Thyroid gland (tissue), 4 donors: ENCODE measurements around the gene IGF2BP3. TPM values are rescaled to one million over a fixed set of nuclear protein-coding genes. Genes with fewer than 3 reads are reported as not detected.

ENCODE experiments used
- DNase-seq, 2 donors: peaks; one replicate each; pipeline ENCODE4 v3.0.0-alpha.2; 2019
- H3K27ac ChIP-seq, 3 donors: fragments of 200-600 bp; sonication (generic); 1 replicate in 2 of 3; 2 replicates in 1 of 3; pipeline ENCODE4 v1.5.1; 2016 to 2019; ENCODE audit warnings: mild to moderate bottlenecking in 1 of 3, moderate library complexity in 1 of 3
- H3K27me3 ChIP-seq: fragments of 200-600 bp; sonication (generic); one replicate; pipeline ENCODE4 v1.5.1; 2019
- H3K36me3 ChIP-seq, 2 donors: fragments of 200-600 bp; sonication (generic); one replicate each; pipeline ENCODE4 v1.5.1; 2016 to 2019
- H3K4me1 ChIP-seq, 2 donors: fragments of 200-600 bp; sonication (generic); one replicate each; pipeline ENCODE4 v1.5.1; 2017 to 2019
- H3K4me3 ChIP-seq, 3 donors: fragments of 200-600 bp; sonication (generic); replicated peaks in 1 of 3; 1 replicate in 2 of 3; 2 replicates in 1 of 3; pipeline ENCODE4 v1.5.1; 2016; ENCODE audit warnings: mild to moderate bottlenecking in 1 of 3
- H3K9me3 ChIP-seq: fragments of 200-600 bp; sonication (generic); one replicate; pipeline ENCODE4 v1.5.1; 2017
- POLR2A ChIP-seq, 2 donors: fragments of 450-650 bp; IDR thresholded peaks; one replicate each; pipeline ENCODE4 v1.6.1; 2017; ENCODE audit warnings: antibody characterized with exemption in 2 of 2, mild to moderate bottlenecking in 2 of 2, moderate library complexity in 1 of 2
- WGBS, 2 donors: methylation state at CpG; one replicate each; pipeline ENCODE4 v1.1.5; 2017; 5-methylcytosine and 5-hydroxymethylcytosine counted together
- intact Hi-C: fragments of 100-400 bp; cut with DNase I; formaldehyde crosslinking; loops from one replicate; pipeline ENCODE4 v1.15.1; 2023
- total RNA-seq, 4 donors: library from RNA; depleted of rRNA; stranded (reverse); fragments of >200 nt; gene quantifications; one replicate each; pipeline ENCODE4 v1.2.3, GENCODE V29; 2016
- TF ChIP-seq, protein P1 (sequence below), 6 experiments: fragments of 200-600 bp in 3 of 6; fragments of 450-650 bp in 3 of 6; sonication (generic) in 3 of 6; IDR thresholded peaks; one replicate each; pipeline ENCODE4 v1.5.1; 2016 to 2019; ENCODE audit warnings: antibody characterized with exemption in 6 of 6, mild to moderate bottlenecking in 2 of 6, inconsistent platforms in 1 of 6, moderate library complexity in 1 of 6

IGF2BP3 gene
- total RNA-seq, 4 donors from 2014 or later = 0.67 to 5.2 (median 3.4) TPM

DNA sequence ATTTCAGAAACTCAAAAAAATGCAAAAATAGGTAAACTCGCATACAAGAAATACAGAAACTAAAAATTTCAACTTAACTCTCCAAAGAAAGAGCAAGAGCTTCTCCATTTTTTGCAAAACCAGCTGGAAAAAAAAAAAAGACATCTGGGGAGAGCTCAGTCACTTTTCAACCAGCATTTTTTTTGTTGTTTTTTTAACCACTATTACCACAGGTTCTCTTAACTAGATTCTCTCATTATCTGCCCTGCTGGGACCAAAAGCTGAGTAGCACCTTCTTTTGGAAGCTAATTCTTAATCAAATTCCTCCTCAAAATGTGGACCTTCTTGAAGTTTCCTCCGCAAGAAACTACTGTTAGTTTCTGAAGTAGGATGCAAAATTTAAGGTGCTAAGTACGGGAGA is 14.2 kb downstream of the IGF2BP3 start:
- Histone ChIP-seq H3K9me3 (no peaks in the 10 kb centered on the region), H3K4me3 (no peak overlapping the region), H3K36me3 (no peaks in the 10 kb centered on the region), H3K27ac (no peak overlapping the region), H3K4me1 (no peaks in the 10 kb centered on the region), H3K27me3 (no peaks in the 10 kb centered on the region)
- TF ChIP-seq, protein P1, sequence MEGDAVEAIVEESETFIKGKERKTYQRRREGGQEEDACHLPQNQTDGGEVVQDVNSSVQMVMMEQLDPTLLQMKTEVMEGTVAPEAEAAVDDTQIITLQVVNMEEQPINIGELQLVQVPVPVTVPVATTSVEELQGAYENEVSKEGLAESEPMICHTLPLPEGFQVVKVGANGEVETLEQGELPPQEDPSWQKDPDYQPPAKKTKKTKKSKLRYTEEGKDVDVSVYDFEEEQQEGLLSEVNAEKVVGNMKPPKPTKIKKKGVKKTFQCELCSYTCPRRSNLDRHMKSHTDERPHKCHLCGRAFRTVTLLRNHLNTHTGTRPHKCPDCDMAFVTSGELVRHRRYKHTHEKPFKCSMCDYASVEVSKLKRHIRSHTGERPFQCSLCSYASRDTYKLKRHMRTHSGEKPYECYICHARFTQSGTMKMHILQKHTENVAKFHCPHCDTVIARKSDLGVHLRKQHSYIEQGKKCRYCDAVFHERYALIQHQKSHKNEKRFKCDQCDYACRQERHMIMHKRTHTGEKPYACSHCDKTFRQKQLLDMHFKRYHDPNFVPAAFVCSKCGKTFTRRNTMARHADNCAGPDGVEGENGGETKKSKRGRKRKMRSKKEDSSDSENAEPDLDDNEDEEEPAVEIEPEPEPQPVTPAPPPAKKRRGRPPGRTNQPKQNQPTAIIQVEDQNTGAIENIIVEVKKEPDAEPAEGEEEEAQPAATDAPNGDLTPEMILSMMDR (IDR thresholded peaks at IDR 0.05) = no peak
- no peak for TF ChIP-seq POLR2A (IDR thresholded peaks at IDR 0.05)
- intact Hi-C loops = no loop called here
- DNase-seq = no peak
- WGBS, 2 donors = 94 to 95% methylated on average over 3 of the region's 3 CpGs

DNA sequence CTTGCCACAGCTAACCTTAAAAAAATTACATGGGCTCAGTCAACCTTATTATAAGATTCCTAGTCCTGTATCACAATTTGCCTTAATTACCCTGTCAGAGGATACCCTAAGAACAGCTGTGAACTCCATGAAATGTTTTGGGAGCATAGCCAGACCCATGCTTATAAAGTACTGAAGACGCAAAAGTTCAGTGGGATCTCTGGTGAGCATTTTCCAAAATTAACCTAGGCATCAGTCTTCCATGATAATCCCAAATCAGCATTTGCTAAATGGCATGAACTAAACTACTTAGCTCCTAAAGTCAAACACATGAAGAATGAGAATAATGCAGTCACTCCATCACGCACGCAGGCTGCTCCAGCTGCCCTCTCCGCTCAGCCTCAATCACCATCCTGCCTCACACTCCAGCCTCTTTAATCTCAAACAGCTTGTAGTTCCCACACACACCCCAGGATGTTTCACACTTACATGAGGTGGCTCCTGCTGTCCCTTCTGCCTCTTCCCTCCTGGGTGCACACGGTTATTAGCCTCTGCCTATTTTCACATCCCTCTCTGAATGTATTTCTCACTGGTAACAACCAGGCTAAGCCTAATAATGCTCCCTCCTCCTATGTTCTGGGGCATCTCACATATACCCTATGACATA is 15.3 kb downstream of the IGF2BP3 start:
- intact Hi-C loops = no loop called here

DNA sequence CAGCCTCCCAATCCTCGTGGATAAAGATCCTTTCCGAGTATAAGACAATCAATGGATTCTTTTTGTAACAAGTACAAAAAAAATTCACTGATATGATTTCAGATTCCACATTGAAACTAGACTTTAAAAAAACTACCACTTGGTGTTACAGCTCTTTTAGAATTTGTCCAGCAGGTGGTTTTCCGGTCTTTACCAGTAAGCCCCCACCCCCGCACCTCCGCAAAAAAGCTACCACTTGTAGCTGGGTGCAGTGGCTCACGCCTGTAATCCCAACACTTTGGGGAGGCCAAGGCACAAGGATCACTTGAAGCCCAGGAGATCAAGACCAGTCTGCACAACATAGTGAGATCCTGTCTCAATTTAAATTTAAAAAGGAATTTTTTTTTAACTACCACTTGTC is 19.8 kb downstream of the IGF2BP3 start:
- intact Hi-C loops = no loop called here

More for the DNA sequence above, 15.3 kb downstream of the IGF2BP3 start:
- no peak overlapping the region for H3K4me3 ChIP-seq
- WGBS, 2 donors = 85 to 88% methylated on average over 5 of the region's 5 CpGs
- no peaks in the 10 kb centered on the region for H3K27me3 ChIP-seq
- no peak overlapping the region for H3K27ac ChIP-seq
- no peaks in the 10 kb centered on the region for H3K4me1 ChIP-seq
- H3K36me3 ChIP-seq = no peaks in the 10 kb centered on the region
- no peaks in the 10 kb centered on the region for H3K9me3 ChIP-seq
- no peak for TF ChIP-seq POLR2A (IDR thresholded peaks at IDR 0.05)
- TF ChIP-seq, protein P1 (IDR thresholded peaks at IDR 0.05) = no peak
- no peak for DNase-seq

DNA sequence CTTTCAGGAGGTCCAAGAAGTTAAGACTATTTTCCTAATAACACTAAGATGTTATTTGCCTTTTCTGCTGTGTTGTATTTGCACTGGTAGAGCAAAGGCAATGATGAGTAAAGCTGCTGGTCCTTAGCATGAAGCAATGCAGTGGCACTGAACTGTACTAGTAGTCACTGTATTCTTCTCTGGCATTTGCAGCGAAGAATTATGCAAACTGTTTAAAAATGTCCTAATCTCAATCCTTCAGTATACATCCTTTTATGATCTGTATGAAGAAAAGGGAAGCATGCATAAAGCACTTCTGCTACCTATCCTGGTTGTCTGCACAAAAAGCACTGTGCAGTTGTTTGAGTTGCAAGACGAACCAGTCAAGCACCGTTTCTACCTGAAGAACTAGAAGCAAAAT is 20.4 kb downstream of the IGF2BP3 start:
- no peak overlapping the region for H3K27ac ChIP-seq
- H3K36me3 ChIP-seq = no peaks in the 10 kb centered on the region
- WGBS, 2 donors = 69 to 71% methylated on average over 3 of the region's 3 CpGs
- DNase-seq = no peak
- no peak for TF ChIP-seq POLR2A (IDR thresholded peaks at IDR 0.05)
- TF ChIP-seq, protein P1 (IDR thresholded peaks at IDR 0.05) = no peak
- intact Hi-C loops = no loop called here
- no peaks in the 10 kb centered on the region for H3K4me1 ChIP-seq
- no peak overlapping the region for H3K4me3 ChIP-seq
- H3K9me3 ChIP-seq = no peaks in the 10 kb centered on the region
- H3K27me3 ChIP-seq = no peaks in the 10 kb centered on the region

More for the DNA sequence above, 19.8 kb downstream of the IGF2BP3 start:
- Histone ChIP-seq H3K36me3 (no peaks in the 10 kb centered on the region), H3K9me3 (no peaks in the 10 kb centered on the region), H3K4me1 (no peaks in the 10 kb centered on the region), H3K4me3 (no peak overlapping the region), H3K27me3 (no peaks in the 10 kb centered on the region), H3K27ac (no peak overlapping the region)
- no peak for TF ChIP-seq POLR2A (IDR thresholded peaks at IDR 0.05)
- TF ChIP-seq, protein P1 (IDR thresholded peaks at IDR 0.05) = no peak
- no peak for DNase-seq
- 69 to 76% methylated on average over 6 of the region's 6 CpGs for WGBS, 2 donors

DNA sequence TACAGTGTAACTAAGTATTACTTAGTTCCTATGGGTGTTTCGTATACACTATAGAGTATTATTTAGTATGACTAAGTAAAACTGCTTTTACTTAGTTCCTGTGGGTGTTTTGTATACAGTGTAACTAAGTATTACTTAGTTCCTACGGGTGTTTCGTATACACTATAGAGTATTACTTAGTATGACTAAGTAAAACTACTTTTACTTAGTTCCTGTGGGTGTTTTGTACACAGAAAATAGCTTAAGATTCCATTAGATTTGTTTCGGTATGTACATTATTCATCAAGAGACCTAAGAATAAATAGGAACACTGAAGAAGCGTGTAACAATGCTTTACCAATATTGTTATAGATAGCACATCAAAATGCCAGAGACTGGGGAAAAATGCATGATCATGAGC is 25.0 kb downstream of the IGF2BP3 start:
- 91 to 93% methylated on average over 5 of the region's 5 CpGs for WGBS, 2 donors
- intact Hi-C loops = no loop called here
- Histone ChIP-seq H3K9me3 (no peaks in the 10 kb centered on the region), H3K4me3 (no peak overlapping the region), H3K36me3 (no peaks in the 10 kb centered on the region), H3K4me1 (no peaks in the 10 kb centered on the region), H3K27me3 (no peaks in the 10 kb centered on the region), H3K27ac (no peak overlapping the region)
- TF ChIP-seq POLR2A (IDR thresholded peaks at IDR 0.05) = no peak
- TF ChIP-seq, protein P1 (IDR thresholded peaks at IDR 0.05) = no peak
- no peak for DNase-seq
